NCI-H1436 treated with DMSO at 0.1 percent for 48 hours (cell line): Measurements from ENCODE around the gene REN.

Experiments
- DNase-seq: peaks from one replicate; lab custom pipeline; 2025; lab: John Stamatoyannopoulos, UW

REN gene

GRCh38 chr1:204166219-204166618 is at the start of gene REN:
REN (minus strand) TSS chr1:204166337; CDS start chr1:204166293, 44 bp downstream.
- no peak for DNase-seq

GRCh38 chr1:204213668-204214662 is 47.8 kb upstream of the REN start, which contains the start of gene GOLT1A:
GOLT1A (minus strand) TSS chr1:204213988; CDS start chr1:204213906, 82 bp downstream.
- no peak for DNase-seq

- DNase-seq: no peak
Measured at GRCh38 chr1:204212715-204213114, 46.6 kb upstream of the REN start.

GRCh38 chr1:204211046-204211445 is 44.9 kb upstream of the REN start:
- DNase-seq: no peak

- peak; percentile 15 for DNase-seq
Measured at GRCh38 chr1:204207136-204207616, 41.0 kb upstream of the REN start.

- DNase-seq: no peak
Measured at GRCh38 chr1:204206121-204206520, 40.0 kb upstream of the REN start.

GRCh38 chr1:204205486-204205885 is 39.3 kb upstream of the REN start:
- no peak for DNase-seq

- no peak for DNase-seq
Measured at GRCh38 chr1:204204944-204205343, 38.8 kb upstream of the REN start.

GRCh38 chr1:204203206-204203767 is 37.1 kb upstream of the REN start:
- no peak for DNase-seq

GRCh38 chr1:204202481-204202880 is 36.3 kb upstream of the REN start:
- DNase-seq: no peak

- no peak for DNase-seq
Measured at GRCh38 chr1:204201348-204202040, 35.4 kb upstream of the REN start.

GRCh38 chr1:204199579-204199978 is 33.4 kb upstream of the REN start:
- DNase-seq: no peak

GRCh38 chr1:204198348-204199340 is 32.5 kb upstream of the REN start:
- DNase-seq: peak; percentile 4

GRCh38 chr1:204197068-204197467 is 30.9 kb upstream of the REN start:
- no peak for DNase-seq

- no peak for DNase-seq
Measured at GRCh38 chr1:204196068-204196795, 30.1 kb upstream of the REN start, which contains the start of gene KISS1. KISS1 (minus strand) TSS chr1:204196491; CDS start chr1:204192876, 3,615 bp downstream.

- DNase-seq: no peak
Measured at GRCh38 chr1:204194771-204195170, 28.6 kb upstream of the REN start.

GRCh38 chr1:204194080-204194479 is 27.9 kb upstream of the REN start:
- no peak for DNase-seq

GRCh38 chr1:204192589-204193352 is 26.6 kb upstream of the REN start:
- no peak for DNase-seq

- no peak for DNase-seq
Measured at GRCh38 chr1:204192046-204192445, 25.9 kb upstream of the REN start.

GRCh38 chr1:204191456-204191855 is 25.3 kb upstream of the REN start:
- peak; percentile 25 for DNase-seq
